NCI-H2227 (cell line): Measurements from ENCODE around the gene ETV6.

Experiments
- DNase-seq: peaks from one replicate; lab custom pipeline; 2025; ENCODE audit not compliant: unreplicated experiment; lab: John Stamatoyannopoulos, UW

Gene ETV6

GRCh38 chr12:11877869-11878780 is 228.7 kb downstream of the ETV6 start:
- no peak for DNase-seq

GRCh38 chr12:11879306-11879705 is 229.8 kb downstream of the ETV6 start:
- DNase-seq, result no peak

DNA sequence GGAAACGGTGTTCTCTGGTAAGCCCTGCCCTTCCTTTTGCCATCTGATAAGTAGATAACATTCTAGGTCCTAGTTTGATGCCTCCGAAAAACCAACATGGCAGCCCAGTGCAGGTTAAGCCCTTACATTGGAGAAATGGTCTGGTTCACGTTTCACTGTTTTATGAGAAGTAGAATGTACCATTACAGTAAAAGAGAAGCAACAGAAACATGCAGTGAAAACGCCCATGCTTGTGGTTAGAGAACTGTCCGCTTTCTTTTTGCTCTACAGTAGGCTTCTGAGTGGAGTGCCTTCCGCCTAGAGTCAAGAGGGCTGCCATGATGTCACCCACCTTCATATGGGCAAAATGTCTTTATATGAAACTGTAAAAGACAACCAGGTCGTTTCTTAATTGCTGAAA is 230.9 kb downstream of the ETV6 start:
- no peak for DNase-seq

DNA sequence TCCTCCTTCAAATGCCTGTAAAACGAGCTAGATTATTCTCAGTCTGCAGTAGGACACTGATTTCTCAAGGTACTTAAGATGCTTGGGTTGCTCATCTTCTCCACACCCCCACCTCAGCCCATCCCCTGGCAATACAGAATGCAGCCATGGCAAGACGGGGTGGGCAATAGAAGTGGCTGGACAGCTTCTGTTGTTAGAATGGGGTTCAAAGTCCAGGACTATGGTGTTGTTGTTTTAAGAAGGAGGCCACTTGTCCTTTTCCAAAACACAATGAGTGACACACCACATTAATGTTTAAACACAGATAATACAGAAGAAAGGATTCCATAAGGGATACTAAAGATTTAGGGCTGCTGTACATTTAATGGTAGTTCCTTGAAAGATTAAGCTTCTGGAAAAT is 232.4 kb downstream of the ETV6 start:
- no peak for DNase-seq

DNA sequence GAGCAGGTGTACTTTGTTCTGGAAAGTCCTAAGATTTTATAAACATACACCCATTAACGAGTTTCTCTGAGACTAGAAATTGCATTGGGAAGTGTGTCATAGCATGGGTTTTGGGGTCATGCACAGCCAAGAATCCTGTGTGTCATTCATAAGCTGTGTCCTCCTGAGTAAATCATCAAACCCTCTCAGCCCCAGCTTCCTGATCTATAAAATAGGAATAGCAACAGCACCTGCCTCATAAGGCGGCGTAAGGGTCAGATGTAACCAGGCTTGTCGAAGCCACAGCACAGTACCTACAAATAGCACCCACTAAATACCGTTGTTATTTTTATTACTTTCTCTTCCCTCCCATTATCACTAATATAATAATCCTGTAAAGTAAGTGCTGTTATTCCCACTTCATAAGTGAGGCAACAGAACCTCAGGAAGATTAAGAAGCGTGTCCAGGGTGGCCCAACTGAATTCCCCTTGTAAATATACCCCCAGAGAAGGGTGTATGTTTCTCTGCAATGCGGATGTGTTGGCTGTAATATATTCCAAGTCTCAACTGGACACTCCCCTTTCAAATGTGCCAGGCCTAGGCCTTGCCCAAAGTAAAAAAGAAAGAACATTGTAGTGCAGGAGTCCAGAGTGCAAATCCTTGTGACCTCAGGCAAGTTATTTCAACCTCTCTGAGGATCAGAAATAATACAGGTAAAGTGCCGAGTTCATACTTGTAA is 233.0 kb downstream of the ETV6 start:
- DNase-seq, result no peak

- no peak for DNase-seq
Observed at GRCh38 chr12:11884116-11884515, 234.6 kb downstream of the ETV6 start.

DNA sequence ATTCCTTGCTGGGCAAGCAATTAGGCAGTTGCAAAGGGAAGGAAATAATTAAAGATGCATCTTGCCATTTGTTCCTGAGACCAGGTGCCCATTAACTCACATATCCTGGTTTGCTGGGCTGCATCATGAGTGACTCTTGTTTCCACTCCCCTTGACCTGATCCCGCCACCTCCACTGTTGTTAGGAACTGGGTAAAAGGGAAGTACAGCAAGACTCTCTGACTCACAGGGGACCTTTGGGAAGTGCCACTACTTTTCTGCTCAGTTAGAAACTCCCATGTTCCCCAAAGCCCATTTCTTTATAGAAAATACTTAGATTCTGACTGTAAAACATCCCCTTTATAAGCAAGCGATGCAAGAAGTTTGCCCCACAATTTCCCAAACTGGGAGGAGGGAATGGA is 235.2 kb downstream of the ETV6 start:
- DNase-seq, result no peak

DNA sequence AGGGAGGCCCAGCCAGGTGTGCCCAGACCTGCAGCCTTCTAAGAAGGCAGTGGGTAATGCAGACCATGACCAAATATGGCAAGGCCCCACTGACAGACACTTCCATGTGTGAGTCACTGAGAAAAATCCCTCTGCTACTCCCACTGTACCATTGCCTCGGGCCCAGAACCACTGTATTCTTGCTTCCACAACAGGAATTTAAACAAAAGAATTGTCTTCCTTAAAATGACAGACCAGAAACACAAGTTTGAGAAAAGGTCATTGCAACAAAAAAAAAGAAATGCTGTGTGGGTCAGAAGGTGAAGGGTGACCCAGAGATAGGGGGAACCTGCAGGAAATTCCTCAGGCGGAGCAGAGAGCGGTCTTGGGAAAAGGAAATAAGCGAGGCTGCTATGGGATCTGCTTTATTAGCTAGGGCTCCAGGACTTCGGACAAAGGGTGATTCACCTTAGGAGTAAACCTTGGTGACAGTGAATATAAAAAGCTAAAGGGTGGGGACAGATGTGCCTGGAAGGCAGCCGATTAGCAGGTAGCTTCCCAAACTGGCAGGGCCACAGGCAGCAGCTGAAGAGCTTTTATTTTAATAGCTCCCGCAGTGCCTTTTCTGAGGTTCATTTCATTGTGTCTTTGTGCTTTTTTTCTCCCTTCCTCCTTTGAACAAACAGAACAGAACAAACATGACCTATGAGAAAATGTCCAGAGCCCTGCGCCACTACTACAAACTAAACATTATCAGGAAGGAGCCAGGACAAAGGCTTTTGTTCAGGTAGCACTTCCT is 236.0 kb downstream of the ETV6 start:
- DNase-seq, result no peak

DNA sequence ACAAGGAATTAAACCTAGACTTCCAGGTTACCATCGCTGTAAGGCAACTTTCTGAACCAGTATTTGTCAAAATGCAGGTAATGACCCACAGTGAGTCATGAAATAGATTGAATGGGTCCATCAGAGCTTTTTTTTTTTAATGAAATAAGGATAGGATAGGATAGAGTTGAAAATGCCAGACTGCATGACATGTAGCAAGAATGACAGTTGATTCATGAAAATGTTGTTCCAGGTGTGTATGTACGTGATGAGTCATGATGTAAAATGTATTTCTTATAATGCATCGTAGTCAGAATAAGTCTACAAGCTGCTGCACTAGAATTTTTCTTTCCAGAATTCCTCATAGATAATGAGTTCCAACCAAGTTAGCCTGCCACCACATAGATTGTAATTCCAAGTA is 236.9 kb downstream of the ETV6 start:
- no peak for DNase-seq

DNA sequence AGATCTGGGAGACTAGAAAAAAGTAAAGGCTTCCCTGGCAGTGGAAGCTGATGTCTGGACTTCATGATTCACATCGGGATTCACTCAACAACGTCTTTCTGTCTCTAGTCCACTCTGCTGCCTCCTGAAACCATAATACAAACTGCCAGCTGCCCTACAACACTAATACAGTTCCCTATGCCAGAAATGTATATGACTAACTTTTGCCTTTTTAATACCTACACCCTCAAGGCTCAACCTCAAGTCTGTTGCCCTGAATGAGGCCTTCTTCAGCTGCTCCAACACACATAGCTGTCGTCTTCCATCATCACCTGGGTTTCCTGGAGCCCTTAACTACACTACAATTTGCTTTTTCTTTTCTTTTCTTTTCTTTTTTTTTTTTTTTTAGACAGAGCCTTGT is 238.6 kb downstream of the ETV6 start:
- DNase-seq, result no peak

DNA sequence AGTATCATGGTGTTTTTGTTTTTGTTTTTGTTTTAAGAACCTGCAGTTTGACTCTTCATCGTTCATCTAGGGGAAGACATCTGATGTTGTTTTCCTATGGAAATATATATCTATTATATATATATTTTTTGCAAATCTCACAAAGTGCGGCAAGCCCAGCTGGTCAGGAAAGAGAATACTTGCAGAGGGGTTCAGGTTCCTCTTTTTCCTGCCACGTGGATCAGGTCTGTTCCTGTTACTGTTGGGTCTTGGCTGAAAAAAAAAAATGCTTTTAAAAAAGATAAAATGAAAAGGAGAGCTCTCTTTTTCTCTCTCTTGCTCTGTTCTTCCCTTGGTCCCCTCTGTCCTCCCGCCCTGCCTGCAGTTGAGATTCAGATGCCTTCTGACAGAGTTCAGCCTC is 241.9 kb downstream of the ETV6 start:
- no peak for DNase-seq

DNA sequence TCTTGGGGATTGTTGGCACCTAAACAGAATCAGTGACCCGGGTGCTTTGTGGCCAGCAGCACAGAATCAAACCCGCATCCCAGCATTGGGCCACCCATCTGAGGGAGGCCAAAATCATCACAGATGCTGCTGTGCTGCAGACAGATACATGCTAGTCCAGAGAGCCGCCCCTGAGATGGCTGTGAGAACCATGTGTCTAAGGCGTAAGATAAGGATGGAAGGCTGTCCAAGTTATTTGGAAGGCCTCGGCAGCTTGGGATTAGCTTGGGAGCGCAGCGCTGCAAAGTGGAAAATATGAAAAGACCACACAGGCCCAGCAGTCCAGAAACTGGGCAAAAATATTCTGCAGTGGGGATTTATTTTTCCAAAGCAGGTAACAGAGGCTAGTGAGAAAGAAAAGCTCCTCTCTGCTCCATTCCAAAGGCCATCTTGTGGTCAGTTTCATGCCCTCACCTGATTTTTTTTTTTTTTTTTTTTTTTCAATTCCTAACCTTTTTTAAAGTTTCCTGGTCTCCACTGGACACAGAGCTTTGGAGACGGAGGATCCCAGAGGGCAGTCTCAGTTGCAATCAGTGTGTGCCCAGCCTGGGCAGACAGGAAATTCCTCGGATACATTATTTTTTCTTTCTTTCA is 242.4 kb downstream of the ETV6 start:
- no peak for DNase-seq

DNA sequence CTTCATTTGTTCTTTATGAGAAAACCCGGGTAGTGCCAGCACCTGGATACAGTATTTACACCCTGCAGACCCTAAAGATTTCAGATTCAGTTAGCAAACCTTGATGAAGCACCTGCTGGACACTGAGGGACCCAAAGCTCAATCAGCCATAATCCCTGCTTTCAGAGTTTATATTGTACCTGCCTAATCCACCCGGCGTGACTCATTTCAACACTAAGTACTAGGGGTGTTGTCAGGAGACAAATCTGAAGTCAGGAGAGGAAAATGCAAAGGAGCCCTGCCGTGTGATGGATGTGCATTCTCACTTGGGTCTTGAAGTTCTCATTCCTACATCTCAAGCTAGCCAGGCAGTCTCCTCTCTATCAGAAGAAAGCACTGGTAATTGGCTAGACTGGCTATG is 244.5 kb downstream of the ETV6 start:
- no peak for DNase-seq

DNA sequence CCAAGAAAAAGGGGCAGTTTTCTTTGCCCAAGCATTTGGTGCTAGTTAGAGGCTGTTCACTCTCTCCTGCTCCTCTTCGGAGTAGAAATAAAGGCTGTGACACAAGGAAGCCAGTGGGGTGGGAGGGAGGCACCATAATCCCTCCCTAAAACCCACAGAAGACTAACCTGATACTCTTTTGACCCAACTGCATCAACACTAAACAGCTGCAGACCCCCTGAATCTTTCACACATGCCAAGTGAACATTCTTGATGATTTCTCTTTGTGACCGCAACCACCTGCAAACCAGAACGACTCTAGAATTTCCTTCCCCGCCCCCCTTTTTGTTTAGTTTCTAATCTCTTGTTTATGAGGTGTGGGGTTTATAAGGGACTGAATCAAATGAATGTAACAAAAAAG is 245.4 kb downstream of the ETV6 start:
- no peak for DNase-seq

- no peak for DNase-seq
Observed at GRCh38 chr12:11895421-11896078, 246.1 kb downstream of the ETV6 start.

- DNase-seq, result peak; percentile 43
Observed at GRCh38 chr12:11896417-11896929, 247.0 kb downstream of the ETV6 start.

GRCh38 chr12:11897923-11898322 is 248.4 kb downstream of the ETV6 start:
- DNase-seq, result no peak

DNA sequence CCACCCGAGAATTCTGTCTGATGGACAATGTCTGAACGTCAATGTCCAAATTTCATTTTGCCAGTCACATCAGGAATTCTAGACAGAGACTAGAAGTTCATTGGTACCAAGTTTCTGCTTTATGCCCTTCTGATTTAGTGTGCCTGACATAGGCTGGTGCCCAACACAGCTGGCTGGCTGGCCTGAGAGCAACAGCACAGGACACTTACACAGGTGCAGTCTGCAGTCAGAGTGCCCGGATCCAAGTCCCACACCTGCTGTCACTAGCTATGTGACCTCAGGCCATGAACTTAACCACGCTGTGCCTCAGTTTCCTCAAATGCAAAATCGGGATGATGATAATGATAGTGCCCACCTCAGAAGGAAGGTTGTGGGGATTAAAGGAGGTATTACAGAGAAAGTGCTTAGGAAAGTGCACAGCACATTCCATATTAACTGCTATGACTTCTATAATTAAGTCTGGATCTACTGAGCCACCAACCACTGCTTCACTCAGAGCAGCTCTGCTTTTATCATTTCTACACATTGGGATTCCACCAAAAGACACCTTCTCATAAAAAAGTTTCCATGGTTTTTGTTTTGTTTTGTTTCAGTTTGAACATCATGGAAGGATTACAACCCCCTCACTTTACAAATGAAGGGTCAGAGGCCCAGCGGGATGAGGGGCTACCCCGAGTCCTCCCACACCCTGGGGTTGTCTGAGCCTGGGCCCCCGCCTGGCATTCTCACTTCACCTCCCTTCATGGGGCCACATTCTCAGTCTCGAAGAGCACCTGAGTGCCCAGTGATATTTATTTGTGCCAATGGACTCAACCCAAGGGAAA is 252.4 kb downstream of the ETV6 start:
- no peak for DNase-seq

GRCh38 chr12:11902525-11902875 is 253.0 kb downstream of the ETV6 start:
- no peak for DNase-seq

DNA sequence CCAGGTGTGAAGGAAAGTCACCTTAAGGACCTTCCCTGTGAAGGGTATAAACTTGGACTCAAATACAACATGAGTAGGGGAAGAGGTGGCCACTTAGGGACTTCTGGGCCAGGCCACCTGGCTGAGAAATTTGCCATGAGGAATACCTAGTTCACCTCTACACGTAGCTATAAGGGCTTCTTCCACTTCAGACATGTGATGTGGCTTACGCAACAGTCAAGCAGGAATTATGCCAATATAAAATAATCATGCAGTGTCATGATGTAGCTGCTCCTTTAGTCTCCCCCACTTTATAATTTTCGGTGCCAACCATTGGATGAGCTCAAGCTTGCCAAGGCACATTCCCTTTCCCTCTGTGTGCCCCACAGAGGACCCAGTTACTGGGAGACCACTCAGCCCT is 254.7 kb downstream of the ETV6 start:
- no peak for DNase-seq
